Measurements from ENCODE around the gene CD34. TPM values are rescaled to one million over a fixed set of nuclear protein-coding genes. Genes with fewer than 3 reads are reported as not detected.

The CD34 gene
- total RNA-seq, 2 donors from 2014 or later = 3.1 to 8.4 TPM

DNA sequence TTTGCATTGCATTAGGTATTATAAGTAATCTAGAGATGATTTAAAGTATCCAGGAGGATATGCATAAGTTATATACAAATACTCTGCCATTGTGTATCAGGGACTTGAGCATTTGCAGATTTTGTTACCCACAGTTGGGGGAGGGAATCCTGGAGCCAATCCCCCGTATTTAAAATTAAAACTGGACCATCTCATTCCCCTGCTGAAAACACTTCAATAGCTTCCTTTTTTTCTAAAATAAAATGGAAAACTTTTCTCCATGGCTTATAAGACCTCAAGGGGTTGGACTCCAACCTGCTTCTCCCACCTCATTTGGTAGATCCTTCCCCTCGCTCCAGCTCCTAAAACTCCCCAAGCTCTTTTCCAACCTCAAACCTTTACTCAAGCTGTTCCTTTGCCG lies 10.4 kb upstream of the CD34 start:
- Histone ChIP-seq H3K27ac (no peak overlapping the region), H3K27me3 (no peaks in the 10 kb centered on the region), H3K9me3 (no peaks in the 10 kb centered on the region), H3K9ac (ENCODE audit: low read depth in 2 of 2, low read length in 2 of 2) (no peak overlapping the region), H3K4me3 (no peak overlapping the region), H3K4me1 (no peaks in the 10 kb centered on the region), H3K36me3 (no peaks in the 10 kb centered on the region)
- intact Hi-C loops (cut with DNase I) = no loop called here
- no peak for DNase-seq
- TF ChIP-seq, protein P1, sequence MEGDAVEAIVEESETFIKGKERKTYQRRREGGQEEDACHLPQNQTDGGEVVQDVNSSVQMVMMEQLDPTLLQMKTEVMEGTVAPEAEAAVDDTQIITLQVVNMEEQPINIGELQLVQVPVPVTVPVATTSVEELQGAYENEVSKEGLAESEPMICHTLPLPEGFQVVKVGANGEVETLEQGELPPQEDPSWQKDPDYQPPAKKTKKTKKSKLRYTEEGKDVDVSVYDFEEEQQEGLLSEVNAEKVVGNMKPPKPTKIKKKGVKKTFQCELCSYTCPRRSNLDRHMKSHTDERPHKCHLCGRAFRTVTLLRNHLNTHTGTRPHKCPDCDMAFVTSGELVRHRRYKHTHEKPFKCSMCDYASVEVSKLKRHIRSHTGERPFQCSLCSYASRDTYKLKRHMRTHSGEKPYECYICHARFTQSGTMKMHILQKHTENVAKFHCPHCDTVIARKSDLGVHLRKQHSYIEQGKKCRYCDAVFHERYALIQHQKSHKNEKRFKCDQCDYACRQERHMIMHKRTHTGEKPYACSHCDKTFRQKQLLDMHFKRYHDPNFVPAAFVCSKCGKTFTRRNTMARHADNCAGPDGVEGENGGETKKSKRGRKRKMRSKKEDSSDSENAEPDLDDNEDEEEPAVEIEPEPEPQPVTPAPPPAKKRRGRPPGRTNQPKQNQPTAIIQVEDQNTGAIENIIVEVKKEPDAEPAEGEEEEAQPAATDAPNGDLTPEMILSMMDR (IDR thresholded peaks at IDR 0.05) = no peak

DNA sequence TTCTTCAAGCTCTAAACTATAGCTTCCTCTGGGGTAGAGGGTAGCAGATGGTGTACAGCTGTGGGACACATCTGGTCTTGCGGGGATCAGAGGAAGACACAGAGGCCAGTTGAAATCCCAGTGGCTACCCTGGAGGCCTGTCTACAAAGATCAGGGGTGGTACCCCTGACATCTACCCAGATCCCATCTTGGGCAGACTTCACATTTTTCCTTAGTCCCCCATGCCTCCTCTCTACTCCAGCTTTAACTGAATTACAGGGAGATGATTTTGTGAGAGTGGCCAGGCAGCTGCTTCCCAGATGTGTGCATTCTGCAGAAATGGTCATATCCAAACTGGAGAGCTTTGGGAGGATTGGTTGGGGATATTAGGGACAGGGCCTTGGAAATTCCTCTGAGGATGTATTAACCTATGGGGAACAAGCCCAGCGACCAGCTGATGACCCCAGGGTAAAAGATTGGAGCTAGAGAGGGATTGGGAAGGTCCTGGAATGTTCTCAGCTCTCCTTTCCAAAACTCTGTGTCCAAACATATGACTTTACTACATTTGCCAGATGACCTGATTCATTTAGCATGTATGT lies 9.6 kb upstream of the CD34 start:
- H3K9me3 ChIP-seq = no peaks in the 10 kb centered on the region
- no peak overlapping the region for H3K27ac ChIP-seq
- TF ChIP-seq, protein P1 (IDR thresholded peaks at IDR 0.05) = no peak
- no peaks in the 10 kb centered on the region for H3K27me3 ChIP-seq
- no peak overlapping the region for H3K9ac ChIP-seq (ENCODE audit: low read depth in 2 of 2, low read length in 2 of 2)
- no peak overlapping the region for H3K4me3 ChIP-seq
- intact Hi-C loops (cut with DNase I) = no loop called here
- H3K36me3 ChIP-seq = no peaks in the 10 kb centered on the region
- H3K4me1 ChIP-seq = no peaks in the 10 kb centered on the region
- DNase-seq = no peak

DNA sequence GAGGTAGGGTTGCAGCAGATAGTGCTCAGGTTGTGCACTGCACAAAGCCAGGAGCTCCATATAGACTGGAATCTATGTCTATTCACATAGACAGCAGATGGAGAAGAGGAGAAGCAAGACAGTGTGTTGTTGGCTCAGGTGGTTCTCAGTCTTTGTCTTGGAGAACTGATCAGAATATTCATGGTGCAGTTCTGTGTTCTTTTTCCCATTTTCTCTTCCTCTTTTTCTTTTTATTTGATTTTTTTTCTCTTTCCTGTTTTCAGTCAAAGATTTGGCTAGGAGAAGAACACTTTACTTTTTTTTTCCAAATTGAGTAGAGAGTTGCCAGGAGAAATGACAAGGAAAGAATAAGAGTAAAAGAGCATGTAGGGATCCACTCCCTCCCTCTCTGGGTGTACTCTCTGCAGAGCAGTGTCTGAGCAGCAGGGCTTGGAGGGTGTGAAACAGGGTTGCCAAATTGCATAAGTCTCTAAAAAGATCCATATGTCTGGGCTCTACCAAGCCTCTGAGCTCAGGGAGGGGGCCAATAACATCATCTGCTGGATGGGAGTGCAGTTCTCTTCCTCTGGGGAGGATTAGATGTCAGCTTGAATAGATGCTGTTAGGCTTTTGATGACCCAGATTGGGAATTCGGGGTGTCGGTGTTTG lies 8.7 kb upstream of the CD34 start:
- TF ChIP-seq, protein P1 (IDR thresholded peaks at IDR 0.05) = no peak
- no peaks in the 10 kb centered on the region for H3K27me3 ChIP-seq
- H3K9me3 ChIP-seq = no peaks in the 10 kb centered on the region
- no peak overlapping the region for H3K9ac ChIP-seq (ENCODE audit: low read depth in 2 of 2, low read length in 2 of 2)
- no peak overlapping the region for H3K27ac ChIP-seq
- no peak for DNase-seq
- no peaks in the 10 kb centered on the region for H3K36me3 ChIP-seq
- H3K4me3 ChIP-seq = no peak overlapping the region
- no peaks in the 10 kb centered on the region for H3K4me1 ChIP-seq
- intact Hi-C loops (cut with DNase I) = no loop called here

DNA sequence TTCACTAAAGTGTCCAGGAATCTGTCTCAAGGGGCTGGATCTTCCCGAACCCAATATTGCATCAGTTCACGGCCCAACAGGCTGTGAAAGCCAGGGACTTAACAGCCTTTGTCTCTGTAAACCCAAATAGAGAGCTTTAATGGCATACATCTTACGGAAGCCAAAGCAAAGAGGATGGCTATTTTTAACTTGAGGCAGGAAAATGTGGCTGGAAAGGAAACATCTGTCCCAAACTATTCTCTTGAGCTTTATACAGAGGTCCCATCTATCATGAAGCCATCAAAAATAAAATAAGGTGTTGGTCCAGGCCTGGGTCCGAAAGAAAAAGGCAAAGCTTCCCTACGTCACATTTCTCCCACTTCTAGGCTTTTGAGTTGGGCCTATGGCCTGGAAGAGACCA lies 7.7 kb upstream of the CD34 start:
- H3K9ac ChIP-seq (ENCODE audit: low read depth in 2 of 2, low read length in 2 of 2) = no peak overlapping the region
- no peaks in the 10 kb centered on the region for H3K27me3 ChIP-seq
- H3K4me3 ChIP-seq = no peak overlapping the region
- no peaks in the 10 kb centered on the region for H3K4me1 ChIP-seq
- TF ChIP-seq, protein P1 (IDR thresholded peaks at IDR 0.05) = no peak
- no peak for DNase-seq
- intact Hi-C loops (cut with DNase I) = no loop called here
- H3K27ac ChIP-seq = no peak overlapping the region
- no peaks in the 10 kb centered on the region for H3K36me3 ChIP-seq
- H3K9me3 ChIP-seq = no peaks in the 10 kb centered on the region

DNA sequence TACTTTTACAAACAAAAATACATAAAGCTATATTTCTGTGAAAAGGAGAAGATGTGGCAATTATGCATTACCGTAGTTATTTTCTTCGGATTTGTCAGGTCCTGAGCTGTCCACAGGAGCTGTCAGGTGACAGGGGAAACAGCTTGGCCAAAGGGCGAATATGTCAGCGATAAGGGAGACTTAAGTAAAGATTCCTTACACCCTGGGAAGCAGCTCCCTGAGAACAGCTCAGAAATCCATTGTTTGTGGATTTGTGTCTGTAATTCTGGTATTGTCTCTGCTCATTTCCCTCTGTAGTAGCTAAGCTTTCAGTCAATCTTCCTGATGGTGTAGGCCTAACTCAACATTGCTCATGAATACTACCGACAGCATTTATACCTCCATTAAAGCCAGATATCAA lies 7.1 kb upstream of the CD34 start:
- TF ChIP-seq, protein P1 (IDR thresholded peaks at IDR 0.05) = no peak

More for the DNA sequence above, 7.1 kb upstream of the CD34 start:
- Histone ChIP-seq H3K36me3 (no peaks in the 10 kb centered on the region), H3K9ac (ENCODE audit: low read depth in 2 of 2, low read length in 2 of 2) (no peak overlapping the region), H3K27me3 (no peaks in the 10 kb centered on the region), H3K4me3 (no peak overlapping the region), H3K27ac (no peak overlapping the region), H3K9me3 (no peaks in the 10 kb centered on the region), H3K4me1 (no peaks in the 10 kb centered on the region)
- DNase-seq = no peak
- intact Hi-C loops (cut with DNase I) = no loop called here

Data from colonic mucosa (tissue), 4 donors.